ENCODE data around the gene RFXANK. TPM values are rescaled to one million over a fixed set of nuclear protein-coding genes. Genes with fewer than 3 reads are reported as not detected.
A peak's percentile ranks its signal among the peaks of the same experiment; 100 is the strongest.

RFXANK gene
- total RNA-seq, 1 donor from 2014 or later = 91.1 TPM

GRCh38 chr19:19213426-19214158 is 21.5 kb downstream of the RFXANK start:
- H3K27me3 Mint-ChIP-seq (ENCODE audit: low read depth, unreplicated experiment) = peaks cover 63% of the 10 kb centered on the region
- Histone ChIP-seq H4K20me1 (ENCODE audit: insufficient read depth, low read length) (no peaks in the 10 kb centered on the region), H3K27ac (ENCODE audit: low read depth, low read length) (no peak overlapping the region), H3K4me2 (ENCODE audit: low read length) (no peak overlapping the region), H3K36me3 (ENCODE audit: insufficient read depth, low read length) (no peaks in the 10 kb centered on the region), H2AFZ (ENCODE audit: low read depth, low read length) (no peak overlapping the region), H3K9ac (ENCODE audit: low read length) (no peak overlapping the region), H3K4me1 (ENCODE audit: insufficient read depth, low read length) (no peaks in the 10 kb centered on the region), H3K79me2 (ENCODE audit: insufficient read depth, low read length) (no peaks in the 10 kb centered on the region), H3K4me3 (ENCODE audit: insufficient read depth, low read depth, low read length) (no peak overlapping the region), H3K27me3 (ENCODE audit: insufficient read depth, low read length) (peaks cover 23% of the 10 kb centered on the region), H3K9me3 (ENCODE audit: insufficient read depth, low read depth, low read length) (no peaks in the 10 kb centered on the region)
- no peaks in the 10 kb centered on the region for H3K36me3 Mint-ChIP-seq (ENCODE audit: low read depth, unreplicated experiment)
- H3K27ac Mint-ChIP-seq (ENCODE audit: unreplicated experiment) = no peak overlapping the region
- H3K9me3 Mint-ChIP-seq (ENCODE audit: unreplicated experiment) = peaks cover 5% of the 10 kb centered on the region
- H3K4me1 Mint-ChIP-seq (ENCODE audit: low read depth, unreplicated experiment) = no peaks in the 10 kb centered on the region
- H3K4me3 Mint-ChIP-seq (ENCODE audit: unreplicated experiment) = no peak overlapping the region
- DNase-seq (ENCODE audit: low read depth) (no peak), FAIRE-seq (no peak)
- TF ChIP-seq EZH2 (IDR thresholded peaks at IDR 0.05; ENCODE audit: insufficient read depth, low read length) = no peak
- no peak for TF ChIP-seq CTCF (IDR thresholded peaks at IDR 0.05; ENCODE audit: insufficient read depth, low read depth, low read length)

- no peaks in the 10 kb centered on the region for H3K79me2 ChIP-seq (ENCODE audit: insufficient read depth, low read length)
- H3K9me3 ChIP-seq (ENCODE audit: insufficient read depth, low read depth, low read length) = no peaks in the 10 kb centered on the region
- Mint-ChIP-seq H3K4me3 (ENCODE audit: unreplicated experiment) (no peak overlapping the region), H3K4me1 (ENCODE audit: low read depth, unreplicated experiment) (no peaks in the 10 kb centered on the region), H3K9me3 (ENCODE audit: unreplicated experiment) (peaks cover 5% of the 10 kb centered on the region), H3K27me3 (ENCODE audit: low read depth, unreplicated experiment) (peaks cover 61% of the 10 kb centered on the region), H3K27ac (ENCODE audit: unreplicated experiment) (no peak overlapping the region), H3K36me3 (ENCODE audit: low read depth, unreplicated experiment) (no peaks in the 10 kb centered on the region)
- DNase-seq (ENCODE audit: low read depth) (no peak), FAIRE-seq (no peak)
- no peaks in the 10 kb centered on the region for H3K36me3 ChIP-seq (ENCODE audit: insufficient read depth, low read length)
- no peak overlapping the region for H3K4me3 ChIP-seq (ENCODE audit: insufficient read depth, low read depth, low read length)
- TF ChIP-seq EZH2 (IDR thresholded peaks at IDR 0.05; ENCODE audit: insufficient read depth, low read length) (no peak), CTCF (IDR thresholded peaks at IDR 0.05; ENCODE audit: insufficient read depth, low read depth, low read length) (no peak)
- H3K9ac ChIP-seq (ENCODE audit: low read length) = no peak overlapping the region
- no peak overlapping the region for H3K27ac ChIP-seq (ENCODE audit: low read depth, low read length)
- no peaks in the 10 kb centered on the region for H4K20me1 ChIP-seq (ENCODE audit: insufficient read depth, low read length)
- H2AFZ ChIP-seq (ENCODE audit: low read depth, low read length) = no peak overlapping the region
- no peak overlapping the region for H3K4me2 ChIP-seq (ENCODE audit: low read length)
- H3K27me3 ChIP-seq (ENCODE audit: insufficient read depth, low read length) = peaks cover 23% of the 10 kb centered on the region
- H3K4me1 ChIP-seq (ENCODE audit: insufficient read depth, low read length) = no peaks in the 10 kb centered on the region
Observed at GRCh38 chr19:19214159-19214490, 22.1 kb downstream of the RFXANK start.

- H3K27me3 Mint-ChIP-seq (ENCODE audit: low read depth, unreplicated experiment) = peaks cover 54% of the 10 kb centered on the region
- Histone ChIP-seq H4K20me1 (ENCODE audit: insufficient read depth, low read length) (no peaks in the 10 kb centered on the region), H2AFZ (ENCODE audit: low read depth, low read length) (no peak overlapping the region), H3K27me3 (ENCODE audit: insufficient read depth, low read length) (peaks cover 23% of the 10 kb centered on the region), H3K4me2 (ENCODE audit: low read length) (no peak overlapping the region), H3K4me3 (ENCODE audit: insufficient read depth, low read depth, low read length) (no peak overlapping the region), H3K4me1 (ENCODE audit: insufficient read depth, low read length) (no peaks in the 10 kb centered on the region), H3K36me3 (ENCODE audit: insufficient read depth, low read length) (no peaks in the 10 kb centered on the region), H3K9ac (ENCODE audit: low read length) (no peak overlapping the region), H3K27ac (ENCODE audit: low read depth, low read length) (no peak overlapping the region), H3K79me2 (ENCODE audit: insufficient read depth, low read length) (no peaks in the 10 kb centered on the region), H3K9me3 (ENCODE audit: insufficient read depth, low read depth, low read length) (no peaks in the 10 kb centered on the region)
- H3K9me3 Mint-ChIP-seq (ENCODE audit: unreplicated experiment) = peaks cover 5% of the 10 kb centered on the region
- DNase-seq (ENCODE audit: low read depth) (peak; percentile 25), FAIRE-seq (no peak)
- no peaks in the 10 kb centered on the region for H3K36me3 Mint-ChIP-seq (ENCODE audit: low read depth, unreplicated experiment)
- no peak overlapping the region for H3K27ac Mint-ChIP-seq (ENCODE audit: unreplicated experiment)
- no peak overlapping the region for H3K4me3 Mint-ChIP-seq (ENCODE audit: unreplicated experiment)
- no peaks in the 10 kb centered on the region for H3K4me1 Mint-ChIP-seq (ENCODE audit: low read depth, unreplicated experiment)
- no peak for TF ChIP-seq CTCF (IDR thresholded peaks at IDR 0.05; ENCODE audit: insufficient read depth, low read depth, low read length)
- no peak for TF ChIP-seq EZH2 (IDR thresholded peaks at IDR 0.05; ENCODE audit: insufficient read depth, low read length)
Observed at GRCh38 chr19:19214892-19215291, 22.8 kb downstream of the RFXANK start.

Data from astrocyte (in vitro differentiated cells and primary cell).